Thyroid gland (tissue), 4 donors: Measurements from ENCODE around the gene ALKBH3. TPM values are rescaled to one million over a fixed set of nuclear protein-coding genes. Genes with fewer than 3 reads are reported as not detected.
A peak's percentile ranks its signal among the peaks of the same experiment; 100 is the strongest.

ENCODE experiments used
- DNase-seq, 2 donors: peaks; one replicate each; pipeline ENCODE4 v3.0.0-alpha.2; 2019
- H3K27ac ChIP-seq, 3 donors: fragments of 200-600 bp; sonication (generic); 1 replicate in 2 of 3; 2 replicates in 1 of 3; pipeline ENCODE4 v1.5.1; 2016 to 2019; ENCODE audit warnings: mild to moderate bottlenecking in 1 of 3, moderate library complexity in 1 of 3
- H3K27me3 ChIP-seq: fragments of 200-600 bp; sonication (generic); one replicate; pipeline ENCODE4 v1.5.1; 2019
- H3K36me3 ChIP-seq, 2 donors: fragments of 200-600 bp; sonication (generic); one replicate each; pipeline ENCODE4 v1.5.1; 2016 to 2019
- H3K4me1 ChIP-seq, 2 donors: fragments of 200-600 bp; sonication (generic); one replicate each; pipeline ENCODE4 v1.5.1; 2017 to 2019
- H3K4me3 ChIP-seq, 3 donors: fragments of 200-600 bp; sonication (generic); replicated peaks in 1 of 3; 1 replicate in 2 of 3; 2 replicates in 1 of 3; pipeline ENCODE4 v1.5.1; 2016; ENCODE audit warnings: mild to moderate bottlenecking in 1 of 3
- H3K9me3 ChIP-seq: fragments of 200-600 bp; sonication (generic); one replicate; pipeline ENCODE4 v1.5.1; 2017
- POLR2A ChIP-seq, 2 donors: fragments of 450-650 bp; IDR thresholded peaks; one replicate each; pipeline ENCODE4 v1.6.1; 2017; ENCODE audit warnings: antibody characterized with exemption in 2 of 2, mild to moderate bottlenecking in 2 of 2, moderate library complexity in 1 of 2
- WGBS, 2 donors: methylation state at CpG; one replicate each; pipeline ENCODE4 v1.1.5; 2017; 5-methylcytosine and 5-hydroxymethylcytosine counted together
- intact Hi-C: fragments of 100-400 bp; cut with DNase I; formaldehyde crosslinking; loops from one replicate; pipeline ENCODE4 v1.15.1; 2023
- total RNA-seq, 4 donors: library from RNA; depleted of rRNA; stranded (reverse); fragments of >200 nt; gene quantifications; one replicate each; pipeline ENCODE4 v1.2.3, GENCODE V29; 2016
- TF ChIP-seq, protein P1 (sequence below), 6 experiments: fragments of 200-600 bp in 3 of 6; fragments of 450-650 bp in 3 of 6; sonication (generic) in 3 of 6; IDR thresholded peaks; one replicate each; pipeline ENCODE4 v1.5.1; 2016 to 2019; ENCODE audit warnings: antibody characterized with exemption in 6 of 6, mild to moderate bottlenecking in 2 of 6, inconsistent platforms in 1 of 6, moderate library complexity in 1 of 6

Gene ALKBH3
- total RNA-seq, 4 donors from 2014 or later, result 32.6 to 44.3 (median 40.4) TPM

DNA sequence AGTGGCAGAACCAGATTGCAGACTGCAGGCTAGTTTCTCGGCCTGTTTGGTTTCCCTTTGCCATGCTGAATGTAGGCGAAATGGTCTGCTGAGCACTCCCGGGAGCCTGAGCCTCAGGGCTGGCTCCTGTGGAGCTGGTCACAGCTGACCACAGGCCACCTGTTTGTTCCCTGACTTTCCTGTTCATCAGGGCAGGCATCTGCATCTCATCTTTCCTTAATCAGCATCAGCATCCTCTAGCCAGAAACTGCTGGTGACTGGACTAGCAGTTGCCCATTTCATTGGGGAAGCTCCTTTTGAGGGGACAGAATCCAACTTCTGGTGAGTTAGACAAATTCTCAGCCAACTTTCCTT, 41.6 kb downstream of the ALKBH3 start:
- Histone ChIP-seq H3K4me3 (no peak overlapping the region), H3K4me1 (peaks cover 0 to 19% of the 10 kb centered on the region in 2 donors)

DNA sequence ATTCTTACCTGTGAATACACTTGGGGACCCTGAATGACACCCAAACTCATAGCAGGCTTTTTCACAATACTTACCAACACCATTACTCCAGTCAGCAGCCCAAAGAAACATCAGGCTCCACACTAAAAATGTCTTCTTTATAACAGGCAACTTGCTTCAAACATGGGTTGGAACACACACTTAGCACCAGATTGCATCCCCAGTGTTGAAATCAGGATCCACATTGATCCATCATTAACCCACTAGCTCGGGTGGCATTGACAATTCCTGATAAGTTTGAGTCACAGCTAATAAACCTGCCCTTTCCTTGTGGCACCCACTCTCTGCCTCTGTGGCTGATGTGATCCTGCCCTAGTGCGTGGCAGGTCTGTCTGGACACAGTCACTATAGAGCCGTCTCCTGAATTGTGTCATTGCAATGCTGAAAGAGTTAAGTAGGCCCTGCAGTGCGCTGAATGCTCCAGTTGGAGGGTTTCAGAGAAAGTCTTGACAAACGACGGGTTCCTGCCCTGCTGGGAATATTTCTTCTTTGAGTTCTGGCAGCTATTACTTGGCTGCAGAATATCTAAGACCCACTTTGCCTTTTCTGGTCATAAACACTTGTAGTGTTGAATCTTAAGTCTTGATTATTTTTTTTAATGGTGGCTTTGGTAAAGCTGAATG, 42.2 kb downstream of the ALKBH3 start:
- H3K4me1 ChIP-seq, result peaks cover 0 to 19% of the 10 kb centered on the region in 2 donors
- H3K36me3 ChIP-seq, result peaks cover 12 to 23% of the 10 kb centered on the region in 2 donors
- no peaks in the 10 kb centered on the region for H3K27me3 ChIP-seq
- H3K27ac ChIP-seq, result peak overlapping the region; percentile 8 to 47 (median 35)
- no peaks in the 10 kb centered on the region for H3K9me3 ChIP-seq
- intact Hi-C loops, result no loop called here
- no peak overlapping the region for H3K4me3 ChIP-seq
- no peak for DNase-seq
- 60% methylated on average over 6 of the region's 6 CpGs for WGBS, 2 donors
- no peak for TF ChIP-seq POLR2A (IDR thresholded peaks at IDR 0.05)
- TF ChIP-seq, protein P1, sequence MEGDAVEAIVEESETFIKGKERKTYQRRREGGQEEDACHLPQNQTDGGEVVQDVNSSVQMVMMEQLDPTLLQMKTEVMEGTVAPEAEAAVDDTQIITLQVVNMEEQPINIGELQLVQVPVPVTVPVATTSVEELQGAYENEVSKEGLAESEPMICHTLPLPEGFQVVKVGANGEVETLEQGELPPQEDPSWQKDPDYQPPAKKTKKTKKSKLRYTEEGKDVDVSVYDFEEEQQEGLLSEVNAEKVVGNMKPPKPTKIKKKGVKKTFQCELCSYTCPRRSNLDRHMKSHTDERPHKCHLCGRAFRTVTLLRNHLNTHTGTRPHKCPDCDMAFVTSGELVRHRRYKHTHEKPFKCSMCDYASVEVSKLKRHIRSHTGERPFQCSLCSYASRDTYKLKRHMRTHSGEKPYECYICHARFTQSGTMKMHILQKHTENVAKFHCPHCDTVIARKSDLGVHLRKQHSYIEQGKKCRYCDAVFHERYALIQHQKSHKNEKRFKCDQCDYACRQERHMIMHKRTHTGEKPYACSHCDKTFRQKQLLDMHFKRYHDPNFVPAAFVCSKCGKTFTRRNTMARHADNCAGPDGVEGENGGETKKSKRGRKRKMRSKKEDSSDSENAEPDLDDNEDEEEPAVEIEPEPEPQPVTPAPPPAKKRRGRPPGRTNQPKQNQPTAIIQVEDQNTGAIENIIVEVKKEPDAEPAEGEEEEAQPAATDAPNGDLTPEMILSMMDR (IDR thresholded peaks at IDR 0.05), result no peak

More for the DNA sequence above, 41.6 kb downstream of the ALKBH3 start:
- 71 to 77% methylated on average over 3 of the region's 3 CpGs for WGBS, 2 donors
- DNase-seq, result no peak
- Histone ChIP-seq H3K27ac (peak overlapping the region in 2 of 3 donors; percentile 8 to 47), H3K9me3 (no peaks in the 10 kb centered on the region), H3K36me3 (peaks cover 12 to 23% of the 10 kb centered on the region in 2 donors), H3K27me3 (no peaks in the 10 kb centered on the region)
- intact Hi-C loops, result no loop called here
- TF ChIP-seq POLR2A (IDR thresholded peaks at IDR 0.05), result no peak
- TF ChIP-seq, protein P1 (IDR thresholded peaks at IDR 0.05), result no peak

DNA sequence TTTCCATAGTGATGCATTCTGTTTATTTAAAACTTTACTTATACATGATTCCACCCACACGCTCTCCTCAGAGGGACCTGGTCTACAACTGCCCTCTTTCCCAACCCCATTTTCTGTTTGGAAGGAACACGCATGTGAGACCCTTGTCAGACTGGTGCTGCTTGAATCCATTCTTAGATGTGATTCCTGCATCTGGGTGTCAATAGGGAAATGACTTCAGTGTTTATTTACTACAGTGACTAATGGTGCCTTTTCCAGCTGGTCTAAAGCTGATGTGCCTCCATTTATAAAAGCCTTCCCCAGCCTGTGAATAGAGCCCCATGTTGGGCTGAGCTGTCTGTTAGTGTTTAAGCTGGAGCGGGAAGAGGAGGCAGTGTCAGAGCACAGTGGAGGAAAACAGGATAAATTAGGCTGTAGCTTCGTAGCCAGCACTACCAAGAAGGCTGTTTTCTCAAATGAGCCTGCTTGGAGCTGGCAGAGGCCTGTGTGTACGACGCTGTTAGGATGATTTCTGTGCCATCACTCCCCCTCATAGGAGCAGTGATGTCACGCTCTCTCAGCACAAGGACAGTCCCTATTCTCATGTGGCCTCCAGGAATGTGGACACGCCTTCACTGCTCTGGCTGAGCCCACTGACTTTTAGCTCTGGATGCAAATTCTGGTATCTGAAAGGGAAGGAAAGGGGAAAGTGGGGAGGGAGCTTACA, 42.9 kb downstream of the ALKBH3 start:
- intact Hi-C loops, result no loop called here
- Histone ChIP-seq H3K36me3 (peaks cover 12 to 23% of the 10 kb centered on the region in 2 donors), H3K27ac (peak overlapping the region; percentile 25 to 47 (median 35)), H3K4me1 (peaks cover 0 to 19% of the 10 kb centered on the region in 2 donors), H3K27me3 (no peaks in the 10 kb centered on the region), H3K9me3 (no peaks in the 10 kb centered on the region), H3K4me3 (no peak overlapping the region)
- 51 to 78% methylated on average over 8 of the region's 8 CpGs for WGBS, 2 donors
- TF ChIP-seq, protein P1 (IDR thresholded peaks at IDR 0.05), result no peak
- no peak for TF ChIP-seq POLR2A (IDR thresholded peaks at IDR 0.05)
- DNase-seq, result no peak

DNA sequence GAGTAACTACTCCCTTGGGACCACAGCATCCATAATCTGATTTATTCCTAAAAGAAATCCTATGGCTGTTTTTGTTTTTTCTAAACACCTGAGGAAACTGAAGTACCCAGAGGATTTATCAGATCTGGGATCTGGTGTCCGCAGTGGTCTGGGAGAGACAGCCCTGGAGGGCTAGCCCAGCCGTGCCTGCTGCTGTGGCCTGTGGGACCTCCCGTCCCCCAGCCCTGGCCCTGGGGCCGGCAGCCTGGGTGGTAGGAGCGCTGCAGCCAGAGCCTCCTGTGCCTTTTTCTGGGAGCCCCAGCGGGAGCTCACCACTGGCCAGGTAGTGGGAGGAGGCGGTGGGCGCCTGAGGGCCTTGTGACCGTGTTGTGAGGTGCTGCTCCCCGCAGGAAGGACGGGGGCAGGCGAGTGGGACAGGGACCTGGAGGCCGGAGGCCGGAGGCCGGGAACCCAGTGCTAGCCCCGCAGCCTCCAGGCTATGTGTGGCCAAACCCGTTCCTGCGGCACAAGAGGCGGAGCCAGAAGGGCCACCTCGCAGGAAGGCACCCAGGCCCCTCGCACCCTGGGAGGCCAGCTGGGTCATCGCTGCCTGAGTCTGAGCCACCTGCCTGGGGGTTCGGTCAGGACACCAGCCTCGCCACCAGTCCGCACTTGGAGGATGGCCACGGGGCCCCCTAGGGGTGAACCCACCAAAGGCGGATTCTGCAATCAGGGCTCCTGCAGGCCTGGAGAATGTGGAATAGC, 43.7 kb downstream of the ALKBH3 start:
- no peak for TF ChIP-seq POLR2A (IDR thresholded peaks at IDR 0.05)
- TF ChIP-seq, protein P1 (IDR thresholded peaks at IDR 0.05), result no peak
- peaks cover 12 to 18% of the 10 kb centered on the region in 2 donors for H3K36me3 ChIP-seq
- intact Hi-C loops, result no loop called here
- H3K27me3 ChIP-seq, result no peaks in the 10 kb centered on the region
- peaks cover 0 to 19% of the 10 kb centered on the region in 2 donors for H3K4me1 ChIP-seq
- H3K27ac ChIP-seq, result peak overlapping the region in 2 of 3 donors; percentile 25 to 47
- WGBS, 2 donors, result 82 to 90% methylated on average over 11 to 22 of the region's 27 CpGs
- no peak for DNase-seq
- no peaks in the 10 kb centered on the region for H3K9me3 ChIP-seq
- H3K4me3 ChIP-seq, result no peak overlapping the region
